HG03460 (cell line): ENCODE data around the gene AP3D1.
A peak's percentile ranks its signal among the peaks of the same experiment; 100 is the strongest.
"Not testable (repeated sequence)": the region's sequence is repeated elsewhere in the genome, so short reads cannot be mapped to it uniquely, and the experiment has no call there.

Source experiments
- ATAC-seq: cut with Tn5 transposase; IDR thresholded peaks from one replicate; pipeline ENCODE4 v1.9.1; 2021; ENCODE audit not compliant: unreplicated experiment

The AP3D1 gene

DNA sequence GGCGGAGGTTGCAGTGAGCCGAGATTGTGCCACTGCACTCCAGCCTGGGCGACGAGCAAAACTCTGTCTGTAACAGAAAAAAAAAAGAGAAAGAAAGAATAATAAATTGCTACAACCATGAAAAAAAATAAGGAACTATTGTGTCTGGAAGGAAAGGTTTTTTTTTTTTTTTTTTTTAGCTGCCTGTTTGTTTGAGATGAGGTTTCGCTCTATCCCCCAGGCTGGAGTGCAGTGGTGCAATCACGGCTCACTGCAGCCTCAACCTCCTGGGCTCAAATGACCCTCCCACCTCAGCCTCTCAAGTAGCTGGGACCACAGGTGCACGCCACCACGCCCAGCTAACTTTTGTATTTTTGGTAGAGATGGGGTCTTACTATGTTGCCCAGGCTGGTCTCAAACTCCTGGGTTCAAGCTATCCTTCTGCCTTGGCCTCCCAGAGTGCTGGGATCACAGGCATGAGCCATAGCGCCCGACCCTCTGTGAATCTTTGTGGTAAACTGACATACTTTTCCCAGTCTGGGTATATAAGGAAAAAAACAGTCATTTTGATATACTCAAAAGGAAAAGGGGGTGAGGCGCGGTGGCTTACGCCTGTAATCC lies 59.3 kb downstream of the AP3D1 start:
- ATAC-seq: not testable (repeated sequence)

- ATAC-seq: no peak
These were observed 61.7 kb downstream of the AP3D1 start for GRCh38 chr19:2089727-2090053.

DNA sequence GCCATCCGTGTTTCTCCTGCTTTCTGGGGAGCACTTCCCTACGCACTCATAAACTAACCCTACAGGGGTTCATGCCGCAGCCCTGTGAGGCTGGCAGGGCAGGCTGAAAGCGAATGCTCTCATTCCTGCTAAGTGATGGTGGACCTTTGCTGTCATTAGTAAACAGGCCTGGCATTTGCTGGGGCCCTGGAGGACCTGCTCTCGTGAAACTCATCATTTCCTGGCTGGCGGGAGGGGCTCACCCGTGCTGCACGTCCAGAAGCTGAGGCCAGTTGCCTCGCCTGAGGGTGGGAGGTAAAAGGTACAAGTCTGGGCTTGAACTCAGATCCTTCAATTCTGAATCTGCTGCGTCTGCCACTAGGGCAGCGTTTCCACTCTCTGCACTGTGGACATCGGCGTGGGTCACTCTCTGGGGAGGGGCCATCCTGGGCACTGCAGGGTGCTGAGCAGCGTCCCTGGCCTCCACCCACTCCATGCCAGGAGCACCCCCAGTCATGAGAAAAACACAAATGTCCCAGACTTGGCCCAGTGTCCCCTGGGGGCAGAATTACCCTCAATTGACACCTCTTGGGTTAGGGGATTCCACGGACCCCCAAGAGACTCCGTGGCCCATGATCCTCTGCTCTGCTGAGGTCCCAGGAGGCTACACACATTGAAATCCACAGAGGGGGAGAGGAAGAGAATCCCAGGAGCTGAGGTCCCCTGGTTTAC lies 62.2 kb downstream of the AP3D1 start:
- no peak for ATAC-seq

GRCh38 chr19:2087621-2088100 lies 63.7 kb downstream of the AP3D1 start:
- no peak for ATAC-seq

- ATAC-seq: not testable (repeated sequence)
These were observed 64.4 kb downstream of the AP3D1 start for GRCh38 chr19:2086695-2087620.

DNA sequence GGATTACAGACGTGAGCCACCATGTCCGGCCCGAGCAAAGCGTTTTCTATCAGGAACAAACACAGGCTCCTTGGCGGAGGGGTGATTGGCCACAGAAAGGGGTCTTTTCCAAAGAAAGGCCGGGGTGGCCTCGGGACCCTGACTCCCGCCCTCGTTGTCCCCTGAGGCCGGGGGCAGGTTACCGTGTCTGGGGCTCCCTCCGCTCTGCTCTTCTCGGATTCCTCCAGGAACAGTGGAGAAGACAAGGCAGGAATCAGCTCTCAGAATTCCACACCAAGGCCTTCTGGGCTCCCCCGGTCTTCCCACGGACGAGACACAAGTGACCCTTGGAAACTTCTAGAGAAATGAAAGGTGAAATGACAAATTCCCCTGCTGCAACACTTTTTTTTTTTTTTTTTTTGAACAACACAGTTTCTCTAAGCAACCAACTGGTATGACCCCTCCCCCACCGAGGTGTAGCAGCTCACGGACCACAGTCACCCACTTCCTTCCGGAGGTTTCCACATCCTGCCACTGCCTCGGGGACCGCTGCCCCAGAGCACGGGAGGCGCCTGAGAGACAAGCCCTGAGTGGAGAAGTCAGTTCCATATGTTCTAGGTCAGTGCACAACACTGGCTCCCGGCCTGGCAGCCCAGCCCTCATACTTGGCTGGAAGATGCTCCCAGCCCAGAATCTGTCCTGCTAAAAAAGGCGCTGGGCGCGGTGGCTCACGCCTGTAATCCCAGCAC lies 66.2 kb downstream of the AP3D1 start:
- peak; percentile 26 for ATAC-seq

GRCh38 chr19:2083174-2083854 lies 68.1 kb downstream of the AP3D1 start:
- ATAC-seq: no peak

GRCh38 chr19:2081873-2082810 lies 69.2 kb downstream of the AP3D1 start:
- ATAC-seq: no peak

DNA sequence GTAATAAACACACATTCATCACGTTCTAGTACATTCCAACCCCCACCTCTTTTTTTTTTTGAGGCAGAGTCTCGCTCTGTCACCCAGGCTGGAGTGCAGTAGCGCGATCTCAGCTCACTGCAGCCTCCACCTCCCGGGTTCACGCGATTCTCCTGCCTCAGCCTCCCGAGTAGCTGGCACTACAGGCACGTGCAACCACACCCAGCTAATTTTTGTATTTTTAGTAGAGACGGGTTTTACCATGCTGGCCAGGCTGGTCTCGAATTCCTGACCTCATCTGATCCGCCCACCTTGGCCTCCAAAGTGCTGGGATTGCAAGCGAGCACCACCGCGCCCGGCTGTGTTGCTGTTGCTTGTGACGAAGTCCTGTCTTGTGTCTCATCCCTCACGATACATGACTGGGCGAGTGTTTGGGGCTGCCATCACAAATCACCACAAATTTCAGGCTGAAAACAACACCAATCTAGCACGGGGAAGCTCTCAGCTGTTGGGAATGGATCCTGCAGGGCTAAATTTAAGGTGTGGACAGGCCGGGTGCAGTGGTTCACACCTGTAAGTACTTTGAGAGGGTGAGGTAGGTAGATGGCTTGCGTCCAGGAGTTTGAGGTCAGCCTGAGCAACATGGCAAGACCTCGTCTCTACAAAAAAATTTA lies 70.9 kb downstream of the AP3D1 start:
- no peak for ATAC-seq

GRCh38 chr19:2079865-2080301 lies 71.5 kb downstream of the AP3D1 start:
- ATAC-seq: no peak

DNA sequence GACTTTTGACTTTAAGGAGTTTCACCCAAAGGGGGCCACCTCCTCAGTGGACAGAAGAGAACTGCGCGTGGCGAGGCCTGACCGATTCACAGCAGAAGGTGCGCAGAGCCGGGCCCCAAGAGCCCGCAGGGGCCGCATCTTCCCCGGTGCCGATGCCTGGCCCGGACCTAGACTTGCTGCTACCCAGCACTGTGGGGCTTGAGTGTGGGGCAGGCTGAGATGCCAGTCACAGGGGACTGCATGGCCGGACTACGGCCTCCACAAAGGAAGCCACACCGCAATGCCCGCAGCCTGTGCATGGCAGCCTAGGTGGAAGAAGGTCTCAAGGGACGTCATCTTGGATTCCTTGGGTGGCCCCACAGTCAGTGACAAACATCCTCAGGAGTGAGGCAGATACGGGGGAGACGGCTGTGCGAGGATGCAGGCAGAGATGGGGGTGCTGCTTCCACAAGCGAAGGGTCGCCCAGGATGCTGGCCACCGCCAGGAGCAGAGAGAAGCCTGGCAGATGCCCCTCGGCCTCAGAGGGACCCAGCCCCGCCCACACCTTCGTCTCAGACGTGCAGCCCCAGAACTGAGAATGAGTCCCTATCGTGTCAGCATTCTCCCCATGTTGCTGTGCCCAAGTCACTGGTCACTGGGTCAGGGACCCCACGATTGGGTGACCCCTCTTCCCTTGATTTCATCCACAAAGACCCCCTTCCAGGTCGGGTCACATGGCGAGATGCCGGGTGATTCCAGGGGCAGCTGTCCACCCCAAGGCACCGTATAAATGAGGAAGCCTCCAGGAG lies 72.1 kb downstream of the AP3D1 start:
- ATAC-seq: no peak

- ATAC-seq: no peak
These were observed 73.3 kb downstream of the AP3D1 start for GRCh38 chr19:2077833-2078619.

- no peak for ATAC-seq
These were observed 74.0 kb downstream of the AP3D1 start for GRCh38 chr19:2077398-2077797.

GRCh38 chr19:2076526-2076944 lies 74.8 kb downstream of the AP3D1 start:
- ATAC-seq: no peak

DNA sequence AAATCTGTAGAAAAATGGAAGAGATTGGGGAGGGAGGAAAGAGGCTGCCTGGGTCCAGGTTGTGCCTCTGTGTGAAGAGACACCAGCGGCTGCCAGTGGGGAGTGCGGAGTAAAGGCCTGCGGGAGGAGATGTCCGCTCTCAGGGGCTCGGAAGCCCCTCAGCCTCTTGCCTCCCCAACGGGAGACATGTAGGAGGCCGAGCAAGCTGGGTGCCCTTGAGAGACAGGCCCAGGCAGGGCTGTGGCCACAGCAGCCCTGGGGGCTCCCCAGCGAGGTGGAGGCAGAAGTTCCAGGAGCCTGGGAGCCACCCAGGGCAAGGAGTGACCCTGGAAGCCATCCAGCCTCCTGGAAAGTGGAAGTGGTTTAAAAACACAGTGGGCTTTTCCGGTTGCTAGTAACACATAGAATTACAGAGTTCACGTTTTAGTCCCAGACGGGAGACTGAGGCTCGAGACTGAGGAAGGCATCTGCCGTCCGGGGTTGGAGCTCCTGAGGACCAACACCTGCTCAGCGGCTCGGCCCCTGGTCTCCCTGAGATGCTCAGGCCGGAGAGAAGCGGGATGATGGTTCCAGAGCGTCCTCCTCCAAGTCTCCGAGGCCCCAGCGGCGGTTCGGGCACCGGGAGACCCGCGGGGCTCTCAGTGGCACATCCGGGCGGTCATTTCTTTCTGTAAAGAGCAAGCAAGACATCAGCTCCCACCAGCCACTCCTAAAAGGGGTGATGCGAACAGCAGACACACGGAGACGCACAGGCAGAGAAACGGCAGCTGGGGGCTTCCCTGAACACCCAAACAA lies 78.4 kb downstream of the AP3D1 start:
- no peak for ATAC-seq

DNA sequence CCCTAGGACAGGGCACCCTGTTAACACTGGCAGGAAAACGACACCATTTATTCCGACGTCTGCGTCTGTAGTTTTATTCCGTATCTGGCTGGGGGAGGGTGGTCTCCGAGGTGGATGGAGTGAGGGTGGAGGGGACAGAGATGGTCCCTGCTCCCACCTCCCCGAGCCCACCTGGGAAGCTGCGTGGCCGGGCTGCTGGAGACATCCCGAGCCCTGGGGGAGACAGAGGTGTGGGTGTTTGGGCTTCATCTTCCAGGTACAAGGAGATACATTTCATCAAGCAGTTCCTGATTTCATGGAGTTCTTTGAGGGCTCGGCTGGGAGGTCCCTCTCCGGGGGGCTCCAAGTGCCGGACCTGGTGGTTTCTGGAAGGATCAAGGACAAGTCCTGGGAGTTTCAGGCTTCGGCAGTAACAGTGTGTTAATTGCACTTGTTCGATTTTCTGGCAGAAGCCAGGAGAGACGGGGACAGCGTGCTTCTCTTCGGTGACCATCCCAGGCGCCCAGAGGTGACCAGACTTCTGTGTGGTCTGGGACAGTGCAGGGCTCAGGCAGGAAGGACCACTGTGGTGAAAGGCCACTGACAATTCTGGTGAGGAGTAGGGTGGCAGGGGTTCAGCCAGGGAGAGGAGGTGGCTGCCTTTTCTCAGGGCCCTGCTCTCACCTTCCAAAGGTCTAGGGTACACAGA lies 80.2 kb downstream of the AP3D1 start:
- no peak for ATAC-seq
